IPS-11a (cell line): ENCODE measurements around the gene CDH23.

Source experiments
- H3K4me3 ChIP-seq: one replicate; pipeline ENCODE4 v1.5.1; 2013; ENCODE audit warnings: low read depth, low read length, control low read depth

Gene CDH23

GRCh38 chr10:71801361-71801760 is 404.6 kb downstream of the CDH23 start:
- no peak overlapping the region for H3K4me3 ChIP-seq

- H3K4me3 ChIP-seq: no peak overlapping the region
These were observed 405.5 kb downstream of the CDH23 start for GRCh38 chr10:71802235-71802634.

DNA sequence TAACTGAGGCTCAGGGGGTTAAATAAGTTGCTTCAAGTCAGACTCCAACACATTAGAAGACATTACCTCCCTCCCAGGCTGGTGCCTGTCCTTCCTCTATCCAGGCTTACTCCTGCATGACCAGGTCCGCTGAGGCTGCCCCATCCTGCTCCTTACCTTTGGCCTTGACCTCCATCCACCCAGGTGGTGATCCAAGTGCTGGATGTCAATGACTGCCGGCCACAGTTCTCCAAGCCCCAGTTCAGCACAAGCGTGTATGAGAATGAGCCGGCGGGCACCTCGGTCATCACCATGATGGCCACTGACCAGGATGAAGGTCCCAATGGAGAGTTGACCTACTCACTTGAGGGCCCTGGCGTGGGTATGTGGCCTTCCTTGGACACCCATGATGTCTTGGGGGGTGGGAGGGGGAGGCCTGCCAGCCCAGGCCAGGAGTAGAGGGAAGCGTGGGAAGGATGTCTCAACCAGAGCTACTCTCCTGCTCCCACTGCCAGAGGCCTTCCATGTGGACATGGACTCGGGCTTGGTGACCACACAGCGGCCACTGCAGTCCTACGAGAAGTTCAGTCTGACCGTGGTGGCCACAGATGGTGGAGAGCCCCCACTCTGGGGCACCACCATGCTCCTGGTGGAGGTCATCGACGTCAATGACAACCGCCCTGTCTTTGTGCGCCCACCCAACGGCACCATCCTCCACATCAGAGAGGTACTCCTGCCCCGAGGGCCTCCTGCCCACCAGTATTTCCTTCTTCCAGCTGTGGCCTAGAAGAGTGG is 406.2 kb downstream of the CDH23 start:
- H3K4me3 ChIP-seq: no peak overlapping the region

GRCh38 chr10:71804077-71804476 is 407.4 kb downstream of the CDH23 start:
- H3K4me3 ChIP-seq: no peak overlapping the region

DNA sequence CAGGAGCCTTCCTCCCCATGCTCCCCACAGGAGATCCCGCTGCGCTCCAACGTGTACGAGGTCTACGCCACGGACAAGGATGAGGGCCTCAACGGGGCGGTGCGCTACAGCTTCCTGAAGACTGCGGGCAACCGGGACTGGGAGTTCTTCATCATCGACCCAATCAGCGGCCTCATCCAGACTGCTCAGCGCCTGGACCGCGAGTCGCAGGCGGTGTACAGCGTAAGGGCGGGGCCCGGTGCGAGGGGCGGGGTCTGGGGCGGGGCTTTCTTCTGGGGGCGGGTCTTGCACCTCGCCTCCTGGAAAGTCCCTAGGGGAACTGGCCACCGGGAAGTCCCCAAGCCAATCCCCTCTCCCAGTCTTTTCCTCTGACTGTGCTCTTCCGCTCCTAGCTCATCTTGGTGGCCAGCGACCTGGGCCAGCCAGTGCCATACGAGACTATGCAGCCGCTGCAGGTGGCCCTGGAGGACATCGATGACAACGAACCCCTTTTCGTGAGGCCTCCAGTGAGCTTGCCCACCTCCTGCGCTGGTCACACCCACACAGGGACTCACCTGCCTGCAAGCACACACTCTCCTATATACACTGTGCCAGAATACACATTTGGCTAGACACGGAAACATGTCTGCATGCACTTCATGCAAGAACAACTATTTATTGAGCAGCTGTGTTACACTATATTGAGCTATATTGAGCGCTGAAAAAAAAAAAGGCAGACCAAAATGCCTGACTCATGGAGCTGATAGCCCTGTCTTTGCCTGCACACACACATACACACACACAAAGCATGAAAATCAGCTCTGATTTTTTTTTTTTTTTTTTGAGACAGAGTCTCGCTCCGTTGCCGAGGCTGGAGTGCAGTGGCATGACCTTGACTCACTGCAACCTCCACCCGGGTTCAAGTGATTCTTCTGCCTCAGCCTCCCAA is 409.3 kb downstream of the CDH23 start:
- no peak overlapping the region for H3K4me3 ChIP-seq

GRCh38 chr10:71806704-71807556 is 410.2 kb downstream of the CDH23 start:
- H3K4me3 ChIP-seq: no peak overlapping the region

DNA sequence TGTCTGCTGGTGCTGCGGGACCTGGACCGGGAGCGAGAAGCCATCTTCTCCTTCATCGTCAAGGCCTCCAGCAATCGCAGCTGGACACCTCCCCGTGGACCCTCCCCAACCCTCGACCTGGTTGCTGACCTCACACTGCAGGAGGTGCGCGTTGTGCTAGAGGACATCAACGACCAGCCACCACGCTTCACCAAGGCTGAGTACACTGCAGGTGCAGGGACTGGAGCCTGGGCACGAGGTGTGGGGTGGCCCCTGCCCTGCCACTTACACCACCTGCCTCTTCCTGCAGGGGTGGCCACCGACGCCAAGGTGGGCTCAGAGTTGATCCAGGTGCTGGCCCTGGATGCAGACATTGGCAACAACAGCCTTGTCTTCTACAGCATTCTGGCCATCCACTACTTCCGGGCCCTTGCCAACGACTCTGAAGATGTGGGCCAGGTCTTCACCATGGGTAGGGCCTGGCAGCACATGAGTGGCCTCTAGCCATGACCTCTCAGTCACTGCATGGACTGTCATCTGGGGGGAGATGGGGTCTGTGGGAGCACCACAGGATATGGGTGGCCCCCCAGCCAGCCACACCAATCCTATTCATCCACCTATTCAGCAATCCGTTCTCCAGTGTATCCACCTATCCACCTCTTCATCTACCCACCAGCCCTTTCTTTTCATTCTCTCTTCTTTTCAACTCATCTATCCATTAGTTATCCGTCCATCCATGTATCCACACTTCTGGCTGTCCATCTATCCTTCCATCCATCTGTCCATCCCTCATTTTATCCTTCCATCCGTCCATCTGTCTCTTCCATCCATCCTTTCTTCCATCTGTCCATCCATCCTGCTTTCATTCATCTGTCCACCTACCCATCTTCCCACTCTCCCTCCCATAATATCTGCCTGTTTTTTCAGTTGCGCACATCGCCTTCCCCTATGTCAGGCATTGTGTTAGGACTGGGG is 411.1 kb downstream of the CDH23 start:
- H3K4me3 ChIP-seq: no peak overlapping the region

- no peak overlapping the region for H3K4me3 ChIP-seq
These were observed 412.9 kb downstream of the CDH23 start for GRCh38 chr10:71809628-71810027.

DNA sequence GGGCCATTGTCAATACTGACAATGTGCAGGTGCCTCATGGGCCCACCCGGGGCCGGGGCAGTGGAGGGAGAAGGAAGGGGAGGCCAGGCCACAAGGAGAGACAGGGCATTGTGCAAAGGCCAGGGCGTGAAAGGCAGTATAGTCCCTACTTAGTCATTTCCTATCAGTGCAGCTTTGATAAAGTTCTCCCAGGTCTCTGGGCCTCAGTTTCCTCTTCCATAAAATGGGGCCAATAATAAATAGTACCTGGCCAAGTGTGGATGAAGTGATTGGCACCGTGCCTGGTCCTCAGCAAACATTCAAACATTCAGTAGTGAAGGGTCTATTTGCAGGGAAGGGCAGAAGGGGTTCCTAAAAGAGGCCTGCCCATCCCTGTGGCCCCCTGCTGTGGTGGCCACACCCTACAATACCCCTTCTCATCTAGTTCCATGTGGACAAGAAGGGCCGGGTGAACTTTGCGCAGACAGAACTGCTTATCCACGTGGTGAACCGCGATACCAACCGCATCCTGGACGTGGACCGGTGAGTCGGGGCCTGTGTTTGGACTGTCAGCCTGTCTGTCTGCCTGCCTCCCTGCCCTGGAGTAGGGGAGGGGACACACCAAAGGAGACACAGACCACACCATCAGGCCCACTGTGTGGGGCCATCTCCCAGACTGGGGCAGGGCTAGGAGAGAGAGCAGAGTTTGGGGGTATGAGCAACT is 413.5 kb downstream of the CDH23 start:
- H3K4me3 ChIP-seq: no peak overlapping the region

GRCh38 chr10:71811351-71811750 is 414.6 kb downstream of the CDH23 start:
- no peak overlapping the region for H3K4me3 ChIP-seq

DNA sequence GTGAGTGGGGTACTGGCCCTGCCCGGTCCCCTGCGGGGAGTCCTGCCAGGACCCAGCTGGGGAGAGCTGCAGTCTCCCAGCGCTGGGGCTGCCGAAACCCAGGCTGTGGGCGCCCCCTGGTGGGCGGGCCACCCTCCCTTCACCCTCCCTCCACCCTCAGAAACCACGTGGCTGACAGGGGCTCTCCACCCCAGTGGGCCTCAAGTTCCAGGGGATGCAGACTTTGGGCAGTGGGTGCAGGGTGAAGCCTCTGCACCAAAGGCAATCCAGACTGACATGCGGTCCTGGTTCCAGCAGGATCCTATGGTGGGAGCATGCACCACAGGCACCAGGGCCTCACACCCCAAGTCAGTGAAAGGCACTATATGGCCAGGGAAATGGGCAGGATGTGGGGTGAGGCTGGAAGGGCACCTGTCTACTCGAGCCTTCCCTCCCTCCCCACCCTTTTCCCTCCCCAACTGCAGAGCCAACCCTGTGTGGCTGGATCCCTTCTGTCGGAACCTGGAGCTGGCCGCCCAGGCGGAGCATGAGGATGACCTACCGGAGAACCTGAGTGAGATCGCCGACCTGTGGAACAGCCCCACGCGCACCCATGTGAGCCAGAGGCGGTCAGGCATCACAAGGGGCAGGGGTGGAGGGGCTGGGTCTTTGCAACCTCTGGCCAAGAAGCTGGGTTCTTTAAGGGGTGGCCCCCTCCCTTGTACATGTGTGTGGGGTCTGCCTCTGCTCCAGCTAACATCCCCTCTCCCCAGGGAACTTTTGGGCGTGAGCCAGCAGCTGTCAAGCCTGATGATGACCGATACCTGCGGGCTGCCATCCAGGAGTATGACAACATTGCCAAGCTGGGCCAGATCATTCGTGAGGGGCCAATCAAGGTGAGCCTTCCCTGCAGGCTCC is 415.5 kb downstream of the CDH23 start:
- H3K4me3 ChIP-seq: no peak overlapping the region

GRCh38 chr10:71812913-71813590 is 416.3 kb downstream of the CDH23 start:
- H3K4me3 ChIP-seq: no peak overlapping the region

GRCh38 chr10:71814922-71815411 is 418.2 kb downstream of the CDH23 start:
- H3K4me3 ChIP-seq: no peak overlapping the region

DNA sequence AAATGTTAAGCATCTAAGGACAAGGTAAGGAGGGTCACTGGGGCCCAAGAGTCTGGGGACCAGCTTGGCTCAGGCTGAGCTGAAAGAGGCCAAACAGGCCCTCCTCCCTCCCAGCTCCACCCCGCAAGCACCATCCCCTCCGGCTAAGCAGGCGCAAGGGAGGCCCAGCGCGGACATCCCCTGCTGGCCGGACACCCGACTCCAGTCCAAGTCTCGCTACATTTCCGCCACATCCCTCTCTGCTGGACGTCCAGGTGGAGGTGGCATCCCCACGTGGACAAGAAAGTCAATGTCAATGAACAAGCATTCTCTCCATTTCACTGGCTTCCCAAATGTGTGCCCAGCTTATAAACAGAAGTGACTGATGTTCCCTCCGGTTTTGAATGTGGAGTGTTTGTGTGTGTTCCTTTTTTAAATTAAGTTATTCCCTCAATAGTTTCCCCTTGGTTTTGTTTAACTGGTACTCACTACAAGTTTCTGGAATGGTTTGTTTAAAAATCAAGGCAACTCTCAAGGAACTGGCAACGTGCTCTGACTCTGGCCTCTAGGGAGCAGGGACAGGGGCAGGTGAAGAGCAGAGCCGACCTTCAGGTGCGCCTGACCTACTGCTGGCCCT is 418.9 kb downstream of the CDH23 start:
- no peak overlapping the region for H3K4me3 ChIP-seq

- no peak overlapping the region for H3K4me3 ChIP-seq
These were observed 419.7 kb downstream of the CDH23 start for GRCh38 chr10:71816421-71816851.

DNA sequence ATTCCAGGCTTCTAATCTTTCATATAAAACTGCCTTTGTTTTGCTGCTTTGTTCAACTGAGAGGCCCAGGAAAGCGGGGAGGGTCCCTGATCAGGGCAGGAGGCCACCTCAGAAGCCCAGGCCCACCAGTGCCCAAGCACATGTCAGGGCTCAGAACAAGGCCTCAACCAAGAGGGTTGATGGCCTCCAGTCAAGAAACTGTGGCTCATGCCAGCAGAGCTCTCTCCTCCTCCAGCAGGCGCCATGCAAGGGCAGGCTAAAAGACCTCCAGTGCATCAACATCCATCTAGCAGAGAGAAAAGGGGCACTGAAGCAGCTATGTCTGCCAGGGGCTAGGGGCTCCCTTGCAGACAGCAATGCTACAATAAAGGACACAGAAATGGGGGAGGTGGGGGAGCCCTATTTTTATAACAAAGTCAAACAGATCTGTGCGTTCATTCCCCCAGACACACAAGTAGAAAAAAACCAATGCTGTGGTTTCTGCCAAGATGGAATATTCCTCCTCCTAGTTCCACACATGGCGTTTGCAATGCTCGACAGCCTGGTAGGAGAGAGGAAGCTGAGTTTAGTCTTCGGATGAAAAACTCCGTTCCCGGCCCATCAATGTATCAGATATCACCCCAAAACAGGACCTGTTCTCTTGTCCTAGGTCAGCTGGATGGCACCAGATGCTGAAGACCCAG is 420.4 kb downstream of the CDH23 start:
- no peak overlapping the region for H3K4me3 ChIP-seq
